OCI-LY7 (cell line): Measurements from ENCODE around the gene ROR2. TPM values are rescaled to one million over a fixed set of nuclear protein-coding genes. Genes with fewer than 3 reads are reported as not detected.
A peak's percentile ranks its signal among the peaks of the same experiment; 100 is the strongest.

Experiments used
- BruUV-seq: library from RNA; stranded (reverse); fragments of 400-500 nt; replicated peaks from 2 replicates; lab custom pipeline; 2021; lab: Mats Ljungman, UMichigan
- CTCF ChIA-PET: fragments of 300-600 bp; sonication (Branson Sonifier 250); formaldehyde crosslinking; loops from one replicate; lab custom pipeline; 2022; ENCODE audit warnings: antibody characterized with exemption; ENCODE audit not compliant: unreplicated experiment; lab: Charles Lee
- POLR2A ChIA-PET: fragments of 300-600 bp; sonication (Branson Sonifier 250); formaldehyde crosslinking; loops from one replicate; lab custom pipeline; 2022; ENCODE audit warnings: antibody characterized with exemption; lab: Charles Lee
- DNase-seq: peaks from one replicate; pipeline ENCODE4 v3.0.0-alpha.2; 2015; ENCODE audit warnings: low spot score
- H2AFZ ChIP-seq: fragments of 200-600 bp; sonication (generic), shearing (Covaris generic); 2 replicates; pipeline ENCODE4 v1.6.1; 2014; ENCODE audit warnings: mild to moderate bottlenecking, antibody characterized with exemption, low read length, moderate library complexity
- H3K27ac ChIP-seq: fragments of 200-600 bp; sonication (generic); 2 replicates; pipeline ENCODE4 v1.5.1; 2014; ENCODE audit warnings: mixed run types, low read depth, mild to moderate bottlenecking, moderate library complexity, low read length, inconsistent platforms; ENCODE audit not compliant: poor library complexity, severe bottlenecking
- H3K36me3 ChIP-seq: fragments of 200-600 bp; sonication (generic); 2 replicates; pipeline ENCODE4 v1.6.1; 2014; ENCODE audit warnings: mild to moderate bottlenecking, antibody characterized with exemption, low read length, moderate library complexity, mixed read lengths; ENCODE audit not compliant: insufficient read depth
- H3K4me1 ChIP-seq: fragments of 200-600 bp; sonication (generic); 2 replicates; pipeline ENCODE4 v1.5.1; 2014; ENCODE audit warnings: mild to moderate bottlenecking, low read length; ENCODE audit not compliant: insufficient read depth, poor library complexity, severe bottlenecking
- H3K4me2 ChIP-seq: fragments of 200-600 bp; sonication (generic); 2 replicates; pipeline ENCODE4 v1.6.1; 2014; ENCODE audit warnings: mild to moderate bottlenecking, low read length
- H3K4me3 ChIP-seq: fragments of 200-600 bp; sonication (generic); 2 replicates; pipeline ENCODE4 v1.5.1; 2014; ENCODE audit warnings: mild to moderate bottlenecking, low read depth, low read length; ENCODE audit not compliant: poor library complexity, severe bottlenecking
- H3K79me2 ChIP-seq: fragments of 200-600 bp; sonication (generic); 2 replicates; pipeline ENCODE4 v1.6.1; 2016; ENCODE audit warnings: low read depth, mild to moderate bottlenecking, low read length, moderate library complexity, mixed read lengths; ENCODE audit not compliant: insufficient read depth
- H3K9me2 ChIP-seq: fragments of 200-600 bp; sonication (generic); 2 replicates; pipeline ENCODE4 v1.6.1; 2016; ENCODE audit warnings: mild to moderate bottlenecking, low read length, mixed read lengths; ENCODE audit not compliant: insufficient read depth
- H3K9me3 ChIP-seq: fragments of 200-600 bp; sonication (generic); 2 replicates; pipeline ENCODE4 v1.6.1; 2014; ENCODE audit warnings: mild to moderate bottlenecking, mixed run types, low read length, mixed read lengths
- H4K20me1 ChIP-seq: fragments of 200-600 bp; sonication (generic); 2 replicates; pipeline ENCODE4 v1.6.1; 2014; ENCODE audit warnings: mild to moderate bottlenecking, antibody characterized with exemption, low read length, moderate library complexity, mixed read lengths; ENCODE audit not compliant: insufficient read depth
- EZH2phosphoT487 ChIP-seq: fragments of 200-600 bp; sonication (generic); IDR thresholded peaks from 2 replicates; pipeline ENCODE4 v1.6.1; 2018; ENCODE audit warnings: low read depth, borderline replicate concordance, mild to moderate bottlenecking, mixed run types, antibody characterized with exemption, low read length, moderate library complexity, mixed read lengths
- intact Hi-C: fragments of 100-400 bp; cut with micrococcal nuclease; formaldehyde crosslinking; loops from one replicate; pipeline ENCODE4 v1.10.0; 2022; ENCODE audit not compliant: unreplicated experiment
- total RNA-seq, 2 experiments: library from RNA; depleted of rRNA in 1 of 2; stranded (reverse); fragments of >200 nt in 1 of 2; shearing (Covaris generic) in 1 of 2; gene quantifications; 2 replicates each; pipeline ENCODE4 v1.2.3, GENCODE V29; 2014 to 2022
- TF ChIP-seq, protein P1 (sequence below): fragments of 200-600 bp; sonication (generic); conservative IDR thresholded peaks from 2 replicates; pipeline ENCODE4 v1.5.1; 2014; ENCODE audit warnings: mild to moderate bottlenecking, antibody characterized with exemption, low read length, moderate library complexity, mixed read lengths

ROR2 gene
- total RNA-seq, 2 experiments from 2014 or later: 0.10 to 0.19 TPM

DNA sequence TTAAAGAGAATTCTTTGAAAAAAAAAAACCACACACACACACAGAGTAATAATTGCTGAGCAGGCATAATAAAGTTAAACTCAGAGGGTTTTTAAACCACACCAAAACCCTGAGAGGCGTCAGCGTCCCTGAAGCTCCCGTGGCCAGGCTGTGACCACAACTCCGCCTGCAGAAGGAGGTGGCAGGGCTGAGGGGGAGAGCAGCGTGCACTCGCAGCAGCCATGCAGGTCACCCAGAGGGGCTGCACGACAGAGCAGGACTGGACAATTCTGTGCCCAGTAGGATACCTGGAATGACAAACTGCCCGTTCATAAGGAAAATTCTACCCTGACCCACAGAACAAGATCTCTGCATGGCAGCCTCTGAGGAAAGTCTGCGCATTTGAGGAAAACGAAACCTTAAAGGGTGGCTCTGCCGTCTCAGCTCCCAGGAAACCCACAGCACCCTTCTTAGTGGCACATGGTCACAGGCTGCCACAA lies 44.0 kb downstream of the ROR2 start:
- Histone ChIP-seq H3K9me3 (no peaks in the 10 kb centered on the region), H3K27ac (no peak overlapping the region), H3K4me2 (peak overlapping the region; percentile 82), H3K9me2 (no peaks in the 10 kb centered on the region), H3K4me3 (peak overlapping the region; percentile 65), H3K4me1 (peaks cover 40% of the 10 kb centered on the region), H4K20me1 (no peaks in the 10 kb centered on the region), H3K36me3 (no peaks in the 10 kb centered on the region), H3K79me2 (no peaks in the 10 kb centered on the region), H2AFZ (peak overlapping the region; percentile 96)
- TF ChIP-seq EZH2phosphoT487: no peak
- TF ChIP-seq, protein P1, sequence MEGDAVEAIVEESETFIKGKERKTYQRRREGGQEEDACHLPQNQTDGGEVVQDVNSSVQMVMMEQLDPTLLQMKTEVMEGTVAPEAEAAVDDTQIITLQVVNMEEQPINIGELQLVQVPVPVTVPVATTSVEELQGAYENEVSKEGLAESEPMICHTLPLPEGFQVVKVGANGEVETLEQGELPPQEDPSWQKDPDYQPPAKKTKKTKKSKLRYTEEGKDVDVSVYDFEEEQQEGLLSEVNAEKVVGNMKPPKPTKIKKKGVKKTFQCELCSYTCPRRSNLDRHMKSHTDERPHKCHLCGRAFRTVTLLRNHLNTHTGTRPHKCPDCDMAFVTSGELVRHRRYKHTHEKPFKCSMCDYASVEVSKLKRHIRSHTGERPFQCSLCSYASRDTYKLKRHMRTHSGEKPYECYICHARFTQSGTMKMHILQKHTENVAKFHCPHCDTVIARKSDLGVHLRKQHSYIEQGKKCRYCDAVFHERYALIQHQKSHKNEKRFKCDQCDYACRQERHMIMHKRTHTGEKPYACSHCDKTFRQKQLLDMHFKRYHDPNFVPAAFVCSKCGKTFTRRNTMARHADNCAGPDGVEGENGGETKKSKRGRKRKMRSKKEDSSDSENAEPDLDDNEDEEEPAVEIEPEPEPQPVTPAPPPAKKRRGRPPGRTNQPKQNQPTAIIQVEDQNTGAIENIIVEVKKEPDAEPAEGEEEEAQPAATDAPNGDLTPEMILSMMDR: no peak
- no TSS peak for BruUV-seq
- peak; percentile 40 for DNase-seq
- intact Hi-C loops: no loop called here
- POLR2A ChIA-PET: no interaction called here
- CTCF ChIA-PET: no interaction called here

DNA sequence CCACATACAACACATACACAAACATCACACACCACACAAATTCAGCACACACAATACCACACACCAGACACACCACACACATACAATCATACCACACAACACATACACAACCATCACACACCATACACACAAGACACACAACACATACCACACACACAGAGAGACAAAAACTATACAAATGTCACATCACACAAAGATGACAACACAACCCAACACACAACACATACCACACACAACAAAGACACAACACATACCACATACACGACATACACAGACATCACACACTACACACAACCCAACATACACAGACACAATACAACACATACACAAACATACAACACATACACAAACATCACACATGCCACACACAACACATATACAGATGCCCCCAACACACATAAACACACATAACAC lies 44.8 kb downstream of the ROR2 start:
- CTCF ChIA-PET: no interaction called here
- no peak for DNase-seq
- no peak overlapping the region for H2AFZ ChIP-seq
- peaks cover 37% of the 10 kb centered on the region for H3K4me1 ChIP-seq
- no peak overlapping the region for H3K4me2 ChIP-seq
- no peaks in the 10 kb centered on the region for H3K36me3 ChIP-seq
- POLR2A ChIA-PET: no interaction called here
- no peak overlapping the region for H3K4me3 ChIP-seq
- intact Hi-C loops: no loop called here
- H3K79me2 ChIP-seq: no peaks in the 10 kb centered on the region
- H3K9me2 ChIP-seq: no peaks in the 10 kb centered on the region
- TF ChIP-seq, protein P1: no peak
- no peak for TF ChIP-seq EZH2phosphoT487
- no peaks in the 10 kb centered on the region for H4K20me1 ChIP-seq
- no peak overlapping the region for H3K27ac ChIP-seq
- no TSS peak for BruUV-seq
- no peaks in the 10 kb centered on the region for H3K9me3 ChIP-seq

- Histone ChIP-seq H3K4me3 (no peak overlapping the region), H2AFZ (no peak overlapping the region), H3K9me2 (no peaks in the 10 kb centered on the region), H3K27ac (no peak overlapping the region), H3K4me2 (no peak overlapping the region), H3K9me3 (no peaks in the 10 kb centered on the region), H3K36me3 (no peaks in the 10 kb centered on the region), H4K20me1 (no peaks in the 10 kb centered on the region), H3K79me2 (no peaks in the 10 kb centered on the region), H3K4me1 (peaks cover 37% of the 10 kb centered on the region)
- CTCF ChIA-PET: no interaction called here
- no TSS peak for BruUV-seq
- POLR2A ChIA-PET: no interaction called here
- intact Hi-C loops: no loop called here
- TF ChIP-seq EZH2phosphoT487: no peak
- TF ChIP-seq, protein P1: no peak
- no peak for DNase-seq
Measured at GRCh38 chr9:91904588-91905236, 45.3 kb downstream of the ROR2 start.
